Hematopoietic multipotent progenitor cell treated with erythropoietin and hydrocortisone succinate and interleukin-3 and kit ligand, for 8 days (in vitro differentiated cells): ENCODE measurements around the gene CNGA1.

Experiments used
- DNase-seq: peaks from one replicate; pipeline ENCODE4 v3.0.0-alpha.2; 2015

CNGA1 gene

DNA sequence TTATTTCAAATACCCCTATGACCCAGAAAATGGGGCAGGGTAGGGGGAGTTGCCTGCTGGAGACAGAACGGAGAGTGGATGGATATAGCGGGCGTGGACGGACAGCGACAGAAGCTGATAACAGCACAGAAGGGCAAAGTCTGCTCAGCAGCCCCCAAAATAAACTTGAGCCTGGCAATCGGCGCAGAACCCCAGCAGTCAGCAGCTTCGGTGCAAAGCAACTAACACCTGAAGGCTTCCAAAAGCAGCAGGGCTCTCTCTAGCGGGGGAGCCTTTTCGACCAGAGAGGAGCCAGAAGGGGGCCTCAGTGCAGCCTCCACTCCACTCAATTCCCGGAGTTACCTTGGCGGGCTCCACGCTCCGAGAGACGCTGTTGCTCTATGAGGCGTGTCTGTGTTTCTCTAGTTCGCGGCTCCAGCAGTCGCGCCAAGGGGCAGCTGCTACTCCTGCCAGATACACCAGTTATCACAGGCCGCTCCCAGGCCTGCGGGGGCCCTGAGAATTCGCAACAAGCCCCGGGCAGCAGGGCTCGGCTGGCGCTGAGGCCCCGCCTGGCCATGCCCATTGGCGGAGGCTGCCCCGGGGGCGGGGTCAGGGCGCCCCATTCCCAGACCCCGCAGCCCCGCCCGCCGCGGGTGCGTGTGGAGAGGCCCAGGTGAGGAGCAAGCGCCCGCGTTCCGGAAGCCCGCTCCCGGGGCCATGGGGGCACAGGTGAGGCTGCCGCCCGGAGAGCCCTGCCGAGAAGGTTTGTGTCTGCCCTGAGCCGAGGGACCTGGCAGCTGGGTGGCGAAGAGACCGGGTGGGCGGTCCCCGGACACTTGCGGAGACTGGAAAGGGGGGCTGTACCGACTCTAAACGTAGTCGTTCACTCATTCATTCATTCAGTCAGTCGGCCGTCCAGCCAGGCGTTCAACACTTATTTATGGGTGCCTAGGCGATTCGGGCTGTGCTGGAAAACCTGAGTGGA, at the start of gene CNGA1, which contains the start of gene NIPAL1:
Gene CNGA1 (minus strand): TSS at position 541 of the 967 bp plus-strand sequence. CDS start 63,992 bp downstream, outside the sequence.
Gene NIPAL1 (plus strand): TSS at position 632 of the 967 bp plus-strand sequence. CDS start 68 bp downstream, at position 700.
- peak; percentile 82 for DNase-seq

DNA sequence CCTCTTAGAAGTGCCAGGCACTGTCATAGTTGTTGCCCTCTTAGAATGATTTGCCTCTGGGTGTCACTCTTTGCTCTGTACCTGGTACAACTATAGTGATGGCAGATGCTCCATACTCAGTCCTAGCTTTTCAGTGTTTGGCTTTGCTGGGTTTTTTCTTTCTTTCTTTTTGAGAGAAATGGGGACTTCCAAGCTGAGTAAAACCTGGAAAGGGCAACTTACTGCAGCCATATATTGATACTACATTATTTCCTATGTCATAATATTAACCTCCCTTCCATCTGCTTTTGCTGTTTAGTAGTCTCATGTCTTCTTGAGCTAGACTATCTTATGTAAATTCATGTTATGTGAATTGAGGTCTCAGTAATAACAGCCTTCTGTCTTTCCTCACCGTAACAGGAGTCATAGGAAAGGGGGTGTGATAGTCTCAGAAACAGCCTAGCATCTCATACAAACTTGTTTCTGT, 49.1 kb upstream of the CNGA1 start:
- DNase-seq, result no peak

DNA sequence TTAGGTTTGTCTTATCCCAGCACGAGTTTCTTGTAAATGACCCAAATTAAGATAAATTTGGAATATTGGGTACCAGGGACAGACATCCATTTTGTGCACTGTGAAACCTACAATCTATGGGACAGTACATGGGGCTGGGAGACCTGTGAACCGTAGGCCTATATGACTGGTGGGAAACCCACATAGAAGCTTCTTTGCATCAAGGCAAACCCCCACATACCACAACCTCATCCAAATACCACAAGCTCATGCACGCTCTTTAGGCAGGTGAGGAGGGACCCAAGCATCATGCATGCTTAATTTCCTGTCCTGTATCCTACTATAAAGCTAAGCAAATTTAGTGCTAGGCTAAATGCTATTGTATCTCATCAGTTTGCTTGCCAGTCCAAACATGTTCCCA, 47.9 kb upstream of the CNGA1 start:
- no peak for DNase-seq

DNA sequence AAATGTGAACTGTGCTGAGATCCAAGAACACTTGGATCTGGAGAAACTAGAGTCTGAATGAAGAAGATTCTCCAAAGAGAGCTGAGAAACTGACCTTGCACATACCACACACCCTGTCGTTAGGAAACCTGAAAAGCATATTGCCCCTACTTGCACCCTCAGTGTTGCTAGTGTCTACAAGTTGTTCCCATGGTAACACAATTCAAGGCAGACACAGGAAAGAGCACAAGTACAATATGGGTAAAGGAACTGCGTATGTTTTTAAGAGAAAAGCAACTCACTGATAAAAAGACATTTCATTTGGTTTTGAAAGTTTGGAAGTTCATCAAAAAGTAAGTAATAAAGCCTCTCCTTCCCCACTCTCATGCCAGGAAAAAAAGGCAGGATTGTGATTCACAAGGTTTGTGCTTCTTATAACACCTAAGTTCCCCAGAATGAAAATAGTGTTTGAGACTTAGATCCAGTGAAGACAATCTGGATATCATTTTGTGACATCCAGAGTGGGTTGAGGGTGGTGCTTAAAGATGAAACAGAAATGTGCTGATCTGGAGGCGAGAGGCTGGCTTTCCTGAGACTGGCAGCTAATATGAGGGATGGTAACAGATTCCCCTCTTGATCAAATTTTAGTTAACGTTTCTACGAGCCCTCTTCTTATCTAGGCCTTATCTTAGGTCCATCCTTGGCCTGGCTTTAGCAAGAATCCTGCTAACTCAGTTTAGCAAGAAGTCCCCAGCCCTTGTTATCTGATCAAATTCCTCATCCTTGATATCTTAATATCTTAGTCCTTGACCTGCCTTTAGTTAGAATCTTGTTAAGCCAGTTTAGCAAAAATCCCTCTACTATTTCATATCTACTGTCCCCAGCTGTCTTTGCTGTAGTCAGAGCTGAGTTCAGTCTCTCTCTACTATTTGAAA, 42.4 kb upstream of the CNGA1 start:
- no peak for DNase-seq

DNA sequence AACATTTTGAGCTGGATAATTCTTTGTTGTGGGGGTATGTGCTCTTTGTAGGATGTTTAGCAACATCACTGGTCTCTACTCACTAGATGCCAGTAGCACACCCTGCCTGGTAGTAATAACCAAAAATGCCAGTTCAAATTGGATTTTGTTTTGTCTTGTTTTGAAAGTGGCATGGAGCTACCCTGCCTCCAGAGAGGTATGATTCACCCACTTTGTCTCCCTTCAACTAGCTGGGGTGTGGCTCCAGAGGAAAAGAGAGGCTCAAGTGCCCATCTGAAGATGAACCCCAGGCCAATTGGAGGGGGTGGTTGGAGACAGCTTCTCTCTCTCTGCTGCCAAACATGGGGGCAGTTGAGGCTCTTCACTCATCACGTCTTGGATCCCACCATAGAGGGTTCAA, 34.6 kb upstream of the CNGA1 start:
- DNase-seq, result no peak

DNA sequence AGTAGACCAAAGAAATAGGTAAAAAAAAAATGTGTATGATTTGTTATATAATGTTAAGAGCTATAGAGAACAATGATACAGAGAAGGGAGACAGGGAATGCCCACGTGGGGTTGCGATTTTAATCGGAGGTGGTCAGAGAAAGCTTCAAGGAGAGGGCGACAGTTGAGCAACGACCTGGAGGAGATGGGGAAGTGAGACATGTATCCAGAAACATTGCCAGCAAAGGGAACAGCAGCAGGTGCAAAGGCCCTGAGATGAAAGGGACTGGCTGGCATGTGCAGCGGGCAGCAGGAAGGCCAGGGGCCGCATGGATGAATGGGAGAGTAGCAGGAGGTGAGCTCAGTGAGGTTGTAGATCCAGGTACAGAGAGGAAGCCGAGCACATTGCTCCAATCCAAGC, 33.0 kb upstream of the CNGA1 start:
- DNase-seq, result no peak

DNA sequence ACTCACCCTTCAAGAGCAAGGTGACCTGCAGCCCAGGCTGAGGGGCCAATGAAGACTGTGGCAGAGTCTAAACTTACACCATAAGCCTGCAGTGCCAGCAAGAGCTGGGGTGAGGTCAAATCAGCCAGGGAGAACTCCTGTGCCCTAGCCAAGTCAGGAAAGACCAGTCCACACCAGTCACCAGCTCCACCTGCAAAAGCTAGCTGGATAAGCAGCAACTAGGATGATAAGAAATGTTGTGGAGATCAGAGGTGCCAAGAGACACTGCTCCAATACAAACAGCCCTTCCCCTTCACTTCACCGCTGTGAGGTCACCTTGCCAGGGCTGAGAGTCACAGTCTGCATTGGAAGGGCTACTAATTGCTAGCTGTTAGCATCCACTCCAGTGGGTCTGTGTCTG, 31.4 kb upstream of the CNGA1 start:
- DNase-seq, result no peak

DNA sequence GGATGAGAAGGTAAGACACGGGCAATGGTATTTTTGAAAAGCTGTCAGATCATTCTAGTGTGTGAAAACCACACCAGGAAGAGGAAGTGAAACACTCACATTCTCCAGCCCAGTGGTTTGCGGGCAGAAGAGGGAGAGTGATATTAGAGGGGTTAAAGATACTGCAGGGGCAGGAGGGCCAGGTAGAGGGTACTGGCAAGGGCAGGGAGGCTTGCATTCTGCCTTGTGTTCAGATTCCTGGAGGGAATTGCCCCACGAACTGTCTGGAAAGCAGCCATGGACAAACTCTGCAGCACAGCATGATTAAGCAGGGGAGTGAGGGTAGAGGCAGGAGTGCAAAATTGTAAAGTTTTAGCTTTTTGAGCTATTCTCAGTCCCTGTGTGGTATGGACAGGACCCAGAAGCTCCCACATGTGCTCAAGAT, 31.0 kb upstream of the CNGA1 start:
- DNase-seq, result peak; percentile 32

DNA sequence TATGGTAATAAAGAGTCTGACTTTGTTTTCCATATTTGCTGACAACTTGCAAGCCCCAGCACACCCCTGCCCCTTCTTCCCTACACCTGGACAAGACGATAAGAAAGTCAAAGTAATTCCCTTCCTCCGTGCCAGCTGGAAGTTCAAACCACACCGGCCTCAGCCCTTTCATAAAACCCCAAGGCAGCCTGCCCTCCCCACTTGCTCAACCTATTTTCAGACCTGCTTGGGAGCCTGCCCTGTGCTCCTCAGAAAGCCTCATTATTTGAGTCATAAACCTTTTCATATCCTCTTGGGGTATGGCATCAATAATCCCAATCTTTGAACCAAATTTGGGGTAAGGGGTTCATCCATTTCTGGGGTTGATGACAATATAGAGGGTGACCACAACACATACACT, 29.6 kb upstream of the CNGA1 start:
- no peak for DNase-seq

DNA sequence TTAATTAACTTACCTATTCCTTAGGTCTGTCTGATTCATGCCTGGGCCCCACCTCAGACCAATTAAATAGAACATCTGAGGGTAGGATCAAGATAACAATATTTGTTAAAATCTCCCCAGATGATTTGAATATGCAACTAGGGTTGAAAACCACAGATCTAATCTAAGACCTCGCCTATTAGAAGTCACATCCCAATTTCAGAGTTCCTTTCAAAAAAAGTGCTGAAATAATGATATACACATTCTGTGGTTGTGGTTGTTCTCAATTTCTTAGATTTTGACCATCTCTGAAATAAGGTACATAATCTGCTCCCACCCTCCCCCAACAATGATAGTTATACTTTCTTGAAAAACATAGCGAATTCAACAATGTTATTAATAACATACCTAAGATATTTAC, 27.8 kb upstream of the CNGA1 start:
- no peak for DNase-seq

DNA sequence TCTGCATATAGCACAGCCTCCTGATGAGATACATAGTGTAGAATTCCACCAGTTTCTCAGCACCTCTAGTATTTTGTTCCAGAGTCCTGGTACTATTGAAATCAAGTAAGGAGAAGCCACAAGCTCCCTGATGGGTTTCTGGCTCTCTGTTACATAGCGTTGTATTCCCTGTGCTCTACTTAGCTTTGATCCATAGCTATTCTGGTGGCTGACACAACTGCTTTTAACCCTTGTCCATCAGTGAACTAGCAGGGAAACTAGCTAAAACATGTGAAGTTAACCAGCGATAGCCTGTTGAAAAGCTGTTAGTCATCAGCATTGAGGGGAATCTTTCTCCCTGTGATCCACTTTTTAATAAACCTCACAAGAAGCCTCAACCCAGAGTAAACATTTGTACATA, 27.0 kb upstream of the CNGA1 start:
- no peak for DNase-seq

DNA sequence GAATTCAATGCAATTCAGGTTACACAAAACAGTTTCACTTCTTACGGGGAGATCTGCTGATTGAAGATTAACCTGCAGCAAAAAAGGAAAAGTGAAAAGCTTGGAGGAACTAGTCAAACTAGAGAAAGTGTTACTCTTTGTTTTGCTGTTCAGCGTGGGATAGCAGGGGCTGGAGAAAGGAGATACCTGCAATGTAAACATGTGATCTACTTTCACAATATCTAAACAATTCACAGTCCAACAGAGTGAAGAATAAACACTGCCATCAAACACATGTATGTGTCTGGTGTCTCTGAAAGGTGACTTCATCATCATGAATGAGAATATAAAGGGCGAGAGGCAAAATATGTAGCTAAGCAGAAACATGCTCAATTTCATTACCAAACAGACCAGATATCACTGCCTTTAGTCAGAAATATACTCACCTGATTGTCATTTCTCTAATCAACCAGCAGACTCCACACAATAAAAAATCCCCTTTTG, 26.5 kb upstream of the CNGA1 start:
- DNase-seq, result no peak

DNA sequence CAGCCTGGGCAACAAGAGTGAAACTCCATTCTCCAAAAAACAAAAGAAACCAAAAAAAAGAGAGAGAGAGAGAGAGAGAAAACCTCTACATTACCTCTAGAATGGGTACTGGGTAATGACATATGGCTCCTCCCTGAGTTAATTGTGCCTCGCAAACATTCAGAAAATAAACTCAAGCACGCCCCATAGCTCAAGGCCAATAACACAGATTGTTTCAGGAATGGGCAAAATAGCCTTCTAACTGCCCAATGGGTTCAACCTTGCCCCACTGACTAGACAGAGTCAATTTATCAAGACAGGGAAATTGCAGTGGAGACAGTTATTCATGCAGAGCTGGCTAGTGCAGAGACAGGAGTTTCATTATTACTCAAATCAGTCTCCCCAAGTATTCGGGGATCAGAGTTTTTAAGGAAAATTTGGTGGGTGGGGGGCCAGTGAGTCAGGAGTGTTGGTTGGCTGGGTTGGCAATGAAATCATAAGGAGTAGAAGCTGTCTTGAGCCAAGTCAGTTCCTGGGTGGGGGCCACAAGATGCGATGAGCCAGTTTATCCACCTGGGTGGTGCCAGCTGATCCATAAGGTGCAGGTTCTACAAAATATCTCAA, 25.2 kb upstream of the CNGA1 start:
- no peak for DNase-seq

DNA sequence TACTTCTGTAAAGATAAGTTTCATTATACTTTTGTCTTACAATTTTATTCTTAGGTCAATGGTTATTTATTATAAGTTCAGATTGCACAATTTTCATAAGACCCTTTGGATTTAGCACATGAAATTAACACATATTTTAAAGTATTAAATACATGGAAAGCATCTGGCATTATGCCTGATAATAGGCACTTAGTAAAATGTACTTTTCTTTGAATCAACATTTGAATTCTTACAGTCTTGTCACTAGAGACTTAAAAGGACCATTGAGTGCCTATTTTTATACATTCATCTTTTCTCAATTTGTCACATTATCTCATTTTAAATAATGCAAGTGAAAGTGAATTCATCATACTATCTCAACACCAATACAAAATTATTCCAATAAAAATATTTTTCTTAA, 23.1 kb upstream of the CNGA1 start:
- no peak for DNase-seq

DNA sequence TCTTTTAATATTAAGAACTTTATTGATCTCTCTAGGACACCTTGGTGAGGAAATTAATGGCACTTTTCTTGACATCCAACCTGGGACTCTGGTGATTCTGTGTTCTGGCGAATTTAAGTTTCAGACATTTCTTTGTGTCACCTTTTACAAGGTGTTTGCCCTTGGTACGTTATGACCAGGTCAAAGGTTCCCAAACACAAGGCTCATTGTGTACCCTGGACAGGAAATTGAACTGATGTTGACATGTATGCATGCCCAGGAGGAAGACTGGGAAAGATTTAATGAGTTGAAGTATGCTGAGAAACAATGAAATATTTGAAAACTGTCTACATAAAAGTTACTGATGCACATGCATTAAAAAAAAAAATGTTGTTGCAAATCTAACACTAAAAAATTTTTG, 22.2 kb upstream of the CNGA1 start:
- DNase-seq, result no peak

DNA sequence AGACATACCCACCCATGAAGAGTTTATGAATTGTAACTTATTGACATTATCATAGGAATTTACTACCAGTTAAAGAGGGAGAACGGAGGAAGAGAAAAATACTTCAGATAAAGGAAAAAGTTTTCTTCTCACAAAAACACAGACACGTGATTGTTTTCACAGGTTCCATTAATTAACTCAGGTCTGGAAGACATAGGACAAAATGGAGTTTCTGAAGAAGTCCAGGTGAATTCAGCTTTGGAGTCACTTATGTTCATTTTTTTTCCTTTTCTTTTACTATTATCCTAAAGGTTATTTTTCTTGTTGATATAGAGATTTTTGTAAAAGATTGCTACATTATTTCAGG, 20.6 kb upstream of the CNGA1 start:
- DNase-seq, result no peak

DNA sequence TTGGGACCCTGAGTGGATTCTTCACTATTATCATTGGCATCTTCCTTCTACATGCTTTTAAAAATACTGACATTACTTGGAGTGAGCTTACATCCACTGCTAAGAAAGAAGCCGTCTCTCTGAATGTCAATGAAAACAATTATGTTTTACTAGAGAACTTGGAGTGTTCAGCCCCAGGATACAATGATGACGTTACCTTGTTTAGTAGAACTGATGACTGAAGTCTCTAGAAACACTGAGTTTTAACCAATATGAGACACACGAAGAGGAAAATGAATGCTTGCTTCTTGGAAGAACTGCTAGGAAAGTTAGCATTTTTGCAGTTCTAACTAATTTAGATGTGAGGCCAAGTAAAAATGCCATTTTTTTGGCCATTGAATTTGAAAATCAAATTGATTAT, 19.5 kb upstream of the CNGA1 start:
- DNase-seq, result no peak

DNA sequence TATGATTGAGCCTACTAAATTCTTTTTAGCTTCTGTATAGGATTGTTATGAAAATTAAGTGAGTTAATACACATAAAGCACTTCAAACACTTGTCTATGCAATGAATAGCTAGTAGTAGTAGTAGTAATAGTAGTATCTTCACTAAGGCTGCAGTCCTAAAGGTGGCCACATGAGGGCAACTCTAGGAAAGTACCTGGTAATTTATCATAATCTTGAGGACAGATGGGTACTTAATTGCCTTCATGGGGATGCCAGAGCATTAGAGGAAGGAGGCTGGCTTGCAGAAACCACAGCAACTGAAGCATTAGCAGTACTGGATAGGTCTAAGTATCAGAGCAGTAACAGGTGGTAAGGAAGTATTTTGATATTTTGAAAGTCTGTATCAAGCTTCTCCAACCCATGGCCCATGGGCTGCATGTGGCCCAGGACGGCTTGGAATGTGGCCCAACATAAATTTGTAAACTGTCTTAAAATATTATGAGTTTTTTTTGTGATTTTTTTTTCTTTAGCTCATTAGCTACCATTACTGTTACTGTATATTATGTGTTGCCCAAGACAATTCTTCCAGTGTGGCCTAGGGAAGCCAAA, 17.4 kb upstream of the CNGA1 start:
- DNase-seq, result peak; percentile 65

DNA sequence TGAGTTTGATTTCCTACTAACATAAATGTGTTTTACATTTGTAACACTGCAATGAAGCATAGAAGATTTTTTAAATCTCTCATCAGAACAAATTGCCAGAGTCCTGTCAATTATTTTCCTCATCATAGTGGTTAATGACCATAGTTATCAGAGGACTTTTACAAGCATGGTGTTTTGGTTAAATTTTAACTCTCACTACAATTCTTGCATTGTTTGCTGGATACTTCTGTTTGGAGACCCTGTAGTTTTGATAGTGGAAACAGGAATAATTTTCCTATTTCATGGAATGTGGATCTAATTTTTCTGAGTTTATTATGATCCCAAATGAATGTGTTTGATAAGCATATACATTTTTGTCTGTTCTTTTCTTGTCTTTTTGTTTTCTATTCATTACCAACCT, 16.9 kb upstream of the CNGA1 start:
- DNase-seq, result no peak

DNA sequence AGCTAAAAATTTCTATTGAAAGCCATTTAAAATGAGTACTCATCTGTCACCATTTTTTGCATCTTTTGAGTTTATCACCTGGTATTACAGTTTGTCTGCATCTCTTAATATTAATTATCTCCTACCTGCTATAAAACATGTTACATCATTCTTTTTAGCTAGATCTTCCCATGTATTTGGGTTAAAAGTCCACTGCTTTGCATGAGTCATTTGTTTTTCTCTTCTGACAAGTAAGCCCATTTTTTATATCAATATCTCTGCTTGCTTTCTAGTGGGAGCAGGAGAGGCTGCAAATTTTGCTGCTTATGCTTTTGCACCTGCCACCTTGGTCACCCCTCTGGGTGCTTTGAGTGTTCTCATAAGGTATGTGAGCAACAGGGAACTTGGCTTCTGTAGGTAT, 16.2 kb upstream of the CNGA1 start:
- no peak for DNase-seq

DNA sequence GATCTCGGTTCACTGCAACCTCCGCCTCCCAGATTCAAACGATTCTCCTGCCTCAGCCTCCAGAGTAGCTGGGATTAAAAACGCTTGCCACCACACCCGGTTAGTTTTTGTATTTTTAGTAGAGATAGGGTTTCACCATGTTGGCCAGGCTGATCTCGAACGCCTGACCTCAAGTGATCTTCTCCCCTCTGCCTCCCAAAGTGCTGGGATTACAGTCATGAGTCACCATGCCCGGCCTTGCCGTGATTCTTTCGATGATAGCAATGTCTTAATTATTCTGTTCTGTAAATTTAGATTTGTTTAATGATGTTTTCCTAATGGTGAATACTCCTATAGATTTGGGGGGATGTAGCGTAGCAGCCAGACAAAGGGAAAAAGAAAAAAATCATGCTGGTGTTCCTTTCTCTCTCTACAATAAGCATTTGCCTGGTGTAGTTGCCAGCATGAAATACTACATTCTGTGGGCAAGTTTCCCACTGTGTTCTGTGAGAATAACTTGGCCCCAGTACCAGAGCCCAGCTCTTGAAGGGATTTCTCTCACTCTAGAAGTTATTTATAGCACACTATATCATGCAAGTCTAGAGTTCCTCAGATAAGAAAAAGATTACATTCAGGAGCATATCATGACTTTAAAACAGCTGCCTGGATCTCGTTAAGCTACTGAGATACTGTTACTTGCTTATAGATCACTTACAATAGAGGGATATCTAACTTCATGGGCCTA, 15.5 kb upstream of the CNGA1 start:
- DNase-seq, result no peak

DNA sequence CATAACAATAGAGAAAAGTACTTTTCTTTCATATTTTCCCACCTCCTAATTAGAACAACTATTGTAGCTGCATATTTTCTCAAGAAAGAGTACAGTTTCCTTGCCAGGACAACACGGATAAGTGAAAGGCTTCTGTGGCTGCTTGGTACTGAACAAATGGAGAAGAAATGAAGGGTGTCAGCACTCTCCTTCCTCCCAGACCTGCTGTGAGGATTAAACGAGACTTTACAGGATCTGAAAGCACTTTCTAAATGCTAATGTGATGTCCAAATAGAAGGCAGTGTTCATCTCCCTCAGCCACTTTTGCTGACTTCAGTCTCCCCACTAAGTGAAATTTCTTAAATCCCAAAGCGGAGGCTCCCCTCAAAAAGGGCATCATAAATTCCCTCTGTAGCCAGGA, 14.0 kb upstream of the CNGA1 start:
- DNase-seq, result no peak
